GM18909 (cell line): Measurements from ENCODE around the gene SCN9A.
"Not testable (repeated sequence)": the region's sequence is repeated elsewhere in the genome, so short reads cannot be mapped to it uniquely, and the experiment has no call there.

ENCODE experiments used
- ATAC-seq: cut with Tn5 transposase; IDR thresholded peaks from one replicate; pipeline ENCODE4 v1.9.1; 2021; ENCODE audit warnings: mild to moderate bottlenecking; ENCODE audit not compliant: unreplicated experiment, poor library complexity

The SCN9A gene

DNA sequence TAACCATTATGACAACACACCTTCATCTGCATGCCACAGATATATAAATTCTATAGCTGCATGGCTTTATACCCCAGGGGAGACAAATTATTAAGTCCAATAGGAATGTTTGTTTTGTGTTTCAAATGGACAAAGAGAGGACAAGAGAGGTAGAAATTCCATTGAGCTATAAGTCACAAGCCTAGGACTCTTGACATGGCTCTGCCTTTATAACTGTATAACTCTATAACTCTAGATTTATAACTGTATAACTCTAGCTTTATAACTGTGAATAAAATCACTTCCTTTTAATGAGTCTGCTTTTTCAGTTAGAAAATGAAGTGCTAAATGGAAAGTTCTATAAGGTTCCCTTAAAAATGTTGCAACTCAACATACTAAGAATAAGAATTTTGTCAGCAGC lies 106.4 kb downstream of the SCN9A start:
- ATAC-seq, result no peak

DNA sequence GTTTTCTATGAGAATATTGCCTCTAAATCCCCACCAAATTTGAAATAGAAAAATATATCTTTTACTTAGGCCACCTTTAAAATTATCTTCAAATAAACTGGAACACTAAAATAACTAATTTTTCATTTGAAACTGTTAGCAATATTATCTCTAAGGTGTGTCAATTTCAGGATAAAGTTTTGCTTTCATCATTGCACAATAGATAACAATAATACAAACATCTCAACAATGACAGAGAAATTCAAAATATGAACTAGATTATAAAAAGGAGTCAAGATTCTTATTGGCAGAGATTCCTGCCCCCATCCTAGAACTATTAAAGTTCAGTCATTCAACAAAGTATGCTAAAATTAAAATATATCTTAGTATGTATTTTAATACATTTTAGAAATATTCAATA lies 117.9 kb downstream of the SCN9A start:
- ATAC-seq, result no peak

- ATAC-seq, result no peak
Observed at GRCh38 chr2:166256896-166257295, 118.8 kb downstream of the SCN9A start.

GRCh38 chr2:166249318-166249717 lies 126.4 kb downstream of the SCN9A start:
- ATAC-seq, result no peak

GRCh38 chr2:166246901-166247300 lies 128.8 kb downstream of the SCN9A start:
- no peak for ATAC-seq

GRCh38 chr2:166242309-166242708 lies 133.4 kb downstream of the SCN9A start:
- ATAC-seq, result no peak

DNA sequence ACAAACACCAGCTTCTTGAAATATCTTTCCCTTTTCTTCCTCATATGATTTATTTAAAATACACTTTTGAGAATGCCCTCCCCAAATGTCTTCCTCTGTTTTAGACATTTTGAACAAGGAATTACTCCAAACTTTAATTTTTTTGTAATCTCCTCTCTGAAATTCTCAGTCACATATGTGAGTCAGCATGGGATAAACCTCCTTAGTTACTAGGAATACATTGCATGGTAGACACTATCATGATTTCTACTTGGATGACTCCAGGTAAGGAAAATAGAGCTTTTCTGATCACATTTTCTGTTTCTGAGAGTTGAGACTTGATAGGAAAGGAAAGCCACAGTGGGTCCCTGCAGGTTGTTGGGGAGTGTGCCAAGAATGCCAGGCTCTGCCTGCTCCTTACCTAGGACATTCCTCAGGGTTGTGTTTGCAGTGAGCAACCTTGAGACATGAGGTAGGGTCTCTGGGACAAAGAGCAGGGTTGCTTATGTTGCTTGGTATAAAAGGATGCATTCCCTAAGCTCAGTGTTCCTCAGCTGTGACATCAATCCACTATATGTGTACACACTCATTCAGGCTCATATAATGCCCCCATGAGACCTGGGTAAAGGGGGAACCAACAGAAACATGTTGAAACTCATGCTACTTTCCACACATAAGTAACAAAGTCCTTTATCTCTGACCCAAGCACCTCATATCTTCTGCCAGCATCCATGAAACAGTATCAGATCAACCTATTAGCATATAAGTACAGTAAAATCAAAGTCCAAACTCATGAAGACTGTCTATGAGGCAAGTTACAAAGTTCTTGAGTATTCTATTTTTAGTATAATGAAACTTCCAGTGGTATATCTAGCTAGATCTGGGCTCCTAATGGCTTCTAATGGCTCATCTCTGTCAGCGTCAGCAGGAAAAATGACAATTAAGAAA lies 135.1 kb downstream of the SCN9A start:
- ATAC-seq, result no peak

DNA sequence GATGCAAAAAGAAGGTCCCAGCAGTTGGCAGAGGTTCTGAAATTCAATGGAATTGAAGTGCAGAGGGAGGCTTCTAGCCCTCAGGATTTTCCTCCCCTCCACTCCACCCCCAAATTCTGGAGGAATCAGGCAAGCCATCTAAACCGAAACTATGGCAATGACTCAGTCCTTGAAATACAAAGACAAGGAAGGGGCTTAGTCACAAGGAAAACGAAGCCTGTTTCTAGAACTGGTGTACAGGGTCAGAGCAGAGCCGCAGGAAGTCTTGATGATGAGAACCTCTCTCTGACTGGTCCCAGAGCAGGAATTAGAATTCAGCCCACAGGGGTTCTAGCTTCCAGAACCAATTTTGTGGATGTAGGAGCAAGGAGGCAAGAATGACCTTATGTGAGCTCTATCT lies 136.2 kb downstream of the SCN9A start:
- no peak for ATAC-seq

DNA sequence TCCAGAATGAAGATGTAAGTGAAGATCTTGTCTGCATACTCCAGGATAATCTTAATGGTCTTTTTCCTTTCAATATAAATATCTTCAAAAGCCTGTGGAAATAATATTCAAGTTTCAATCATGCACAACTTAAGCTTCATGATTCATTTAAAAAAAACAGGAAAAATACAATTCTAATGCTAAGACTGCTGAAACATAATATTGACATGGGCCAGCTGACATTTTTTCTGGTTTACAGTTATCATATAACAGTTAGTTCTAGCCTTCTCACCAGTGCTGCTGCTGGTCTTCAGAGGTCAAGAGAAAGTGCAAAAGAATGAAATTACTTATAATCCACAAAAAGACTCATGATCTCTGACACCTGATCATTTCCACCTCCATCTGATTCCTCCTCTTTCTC lies 137.6 kb downstream of the SCN9A start:
- ATAC-seq, result no peak

DNA sequence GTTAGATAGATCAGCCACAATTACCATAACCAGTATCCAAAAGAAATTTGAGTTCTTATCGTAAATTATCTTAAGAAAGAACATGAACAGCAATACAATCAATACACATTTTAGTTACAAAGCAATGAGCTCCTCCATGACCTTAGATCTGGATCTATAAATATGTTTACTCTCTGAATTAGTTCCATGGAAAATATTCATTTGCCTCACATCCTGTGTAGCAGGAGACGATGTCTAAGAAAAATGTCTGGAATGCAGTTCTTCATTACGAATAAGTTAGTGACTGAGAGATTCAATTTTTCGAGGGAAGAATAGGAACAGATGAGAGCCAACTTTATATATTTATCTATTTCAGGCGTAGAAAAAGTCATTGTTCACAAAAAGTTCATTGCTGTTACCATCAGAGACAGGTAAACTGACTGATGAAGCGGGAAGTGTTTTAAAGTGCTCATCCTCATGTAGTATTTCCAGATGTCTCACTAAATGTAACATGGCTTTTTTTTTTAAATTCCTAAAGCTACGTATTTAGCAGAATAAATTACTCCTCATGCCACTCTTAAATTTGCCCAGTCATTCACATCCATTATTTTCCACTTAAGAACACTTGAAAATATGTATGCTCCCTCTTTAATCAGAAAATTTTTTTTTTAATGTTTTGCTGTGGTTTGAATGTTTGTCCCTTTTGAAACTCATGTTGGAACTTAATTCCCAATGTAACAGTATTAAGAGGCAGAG lies 141.5 kb downstream of the SCN9A start:
- ATAC-seq, result no peak

- ATAC-seq, result no peak
Observed at GRCh38 chr2:166233244-166233643, 142.5 kb downstream of the SCN9A start.

GRCh38 chr2:166230724-166231070 lies 145.0 kb downstream of the SCN9A start:
- ATAC-seq, result no peak

DNA sequence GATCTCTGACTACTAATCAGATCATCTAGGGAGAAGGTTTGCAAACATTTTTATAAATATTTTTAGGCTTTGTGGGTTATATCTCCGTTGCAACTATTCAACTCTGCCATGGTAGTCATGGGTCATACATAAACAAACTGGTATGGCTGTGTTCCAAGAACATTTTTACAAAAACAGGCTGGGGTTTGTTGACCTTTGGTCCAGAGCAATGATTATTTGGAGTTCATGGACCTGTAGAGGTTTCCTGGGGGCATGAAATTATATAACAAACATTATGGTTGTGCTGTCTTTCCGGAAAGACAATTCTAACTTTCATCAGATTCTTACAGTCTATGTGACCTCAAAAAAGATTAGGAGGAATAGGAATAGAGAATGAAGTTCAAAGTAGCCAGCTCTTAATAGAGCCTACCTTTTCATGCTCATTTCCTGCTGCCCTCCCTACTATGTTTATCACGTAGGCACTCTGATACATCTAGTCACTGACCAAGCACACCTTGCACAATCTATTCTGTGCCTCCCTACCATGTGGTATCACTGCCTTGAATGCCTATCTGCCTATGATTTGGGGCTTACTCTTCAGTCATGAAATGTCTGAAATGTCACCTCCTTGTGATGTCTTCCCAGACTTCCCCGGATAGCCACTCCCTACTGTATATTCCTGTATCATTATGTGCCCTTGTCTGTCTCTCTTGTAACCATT lies 145.6 kb downstream of the SCN9A start:
- no peak for ATAC-seq

- no peak for ATAC-seq
Observed at GRCh38 chr2:166229678-166230023, 146.1 kb downstream of the SCN9A start.

- ATAC-seq, result no peak
Observed at GRCh38 chr2:166224197-166224596, 151.5 kb downstream of the SCN9A start.

GRCh38 chr2:166223298-166223697 lies 152.4 kb downstream of the SCN9A start:
- ATAC-seq, result no peak

GRCh38 chr2:166211079-166211478 lies 164.7 kb downstream of the SCN9A start:
- no peak for ATAC-seq

GRCh38 chr2:166209944-166210343 lies 165.8 kb downstream of the SCN9A start:
- not testable (repeated sequence) for ATAC-seq

DNA sequence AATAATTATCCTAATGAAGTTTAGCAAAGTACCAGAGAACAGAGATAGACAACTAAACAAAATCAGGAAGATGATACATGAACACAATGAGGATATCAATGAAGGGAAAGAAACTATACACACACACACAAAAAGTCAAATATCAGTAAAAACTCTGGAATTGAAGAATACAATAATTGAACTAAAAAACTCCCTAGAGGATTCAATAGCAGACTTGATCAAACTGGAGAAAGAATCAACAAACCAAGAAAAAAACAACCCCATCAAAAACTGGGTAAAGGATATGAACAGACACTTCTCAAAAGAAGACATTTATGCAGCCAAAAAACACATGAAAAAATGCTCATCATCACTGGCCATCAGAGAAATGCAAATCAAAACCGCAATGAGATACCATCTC lies 166.4 kb downstream of the SCN9A start:
- ATAC-seq, result not testable (repeated sequence)

DNA sequence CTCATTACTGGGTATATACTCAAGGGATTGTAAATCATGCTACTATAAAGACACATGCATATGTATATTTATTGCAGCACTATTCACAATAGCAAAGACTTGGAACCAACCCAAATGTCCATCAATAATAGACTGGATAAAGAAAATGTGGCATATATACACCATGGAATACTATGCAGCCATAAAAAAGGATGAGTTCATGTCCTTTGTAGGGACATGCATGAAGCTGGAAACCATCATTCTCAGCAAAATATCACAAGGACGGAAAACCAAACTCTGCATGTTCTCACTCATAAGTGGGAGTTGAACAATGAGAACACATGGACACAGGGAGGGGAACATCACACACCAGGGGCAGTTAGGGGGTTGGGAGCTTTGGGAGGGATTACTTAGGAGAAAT lies 169.6 kb downstream of the SCN9A start:
- not testable (repeated sequence) for ATAC-seq

DNA sequence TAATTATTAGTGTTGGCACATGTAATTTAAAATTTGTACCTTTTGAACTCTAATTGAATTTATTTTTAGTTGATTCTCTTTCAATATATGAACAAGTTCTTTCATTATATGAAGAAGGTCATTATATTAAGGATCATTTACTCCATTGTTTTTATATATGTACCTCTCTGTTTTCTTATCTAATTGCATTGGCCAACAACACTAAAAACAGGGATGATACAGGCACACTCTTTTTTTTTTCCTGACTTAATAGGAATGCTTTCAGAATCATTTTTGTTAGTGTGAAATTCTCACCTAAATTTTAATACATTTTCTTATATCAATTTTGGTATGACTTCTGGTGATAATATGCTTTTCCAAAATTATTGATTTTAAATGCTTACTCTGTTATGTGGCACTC lies 173.0 kb downstream of the SCN9A start:
- no peak for ATAC-seq
